Measurements from ENCODE around the gene PRKCE. TPM values are rescaled to one million over a fixed set of nuclear protein-coding genes. Genes with fewer than 3 reads are reported as not detected.

PRKCE gene
- total and polyA plus RNA-seq, 3 donors from 2014 or later: 27.4 to 35.8 (median 33.1) TPM

DNA sequence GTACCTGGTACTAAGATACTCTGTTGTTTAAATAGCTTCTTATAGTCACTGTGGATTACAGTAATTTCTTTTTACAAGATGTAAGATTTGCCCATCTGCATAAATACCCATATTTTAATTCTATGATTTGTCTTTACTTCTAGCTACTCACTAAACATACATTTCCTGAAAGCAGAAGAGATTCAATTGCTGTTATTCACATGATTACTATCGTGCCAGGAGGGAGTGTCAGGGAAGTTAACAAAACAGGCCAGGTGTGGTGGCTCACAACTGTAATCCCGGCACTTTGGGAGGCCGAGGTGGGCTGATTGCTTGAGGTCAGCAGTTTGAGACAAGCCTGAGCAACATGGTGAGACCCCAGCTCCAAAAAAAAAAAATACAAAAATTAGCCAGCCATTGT is 33.8 kb downstream of the PRKCE start:
- H3K27me3 ChIP-seq: no peaks in the 10 kb centered on the region
- no peak for TF ChIP-seq POLR2A (IDR thresholded peaks at IDR 0.05)
- 81 to 90% methylated on average over 3 of the region's 3 CpGs for WGBS, 2 donors
- H3K36me3 ChIP-seq (ENCODE audit: low read depth, missing control alignments): no peaks in the 10 kb centered on the region
- H3K9me3 ChIP-seq: no peaks in the 10 kb centered on the region
- no peak overlapping the region for H3K4me3 ChIP-seq
- intact Hi-C loops (cut with DNase I; ENCODE audit: low total_unique reads): no loop called here
- H3K27ac ChIP-seq: no peak overlapping the region
- H3K4me1 ChIP-seq: peaks cover 3% of the 10 kb centered on the region
- no peak for DNase-seq

DNA sequence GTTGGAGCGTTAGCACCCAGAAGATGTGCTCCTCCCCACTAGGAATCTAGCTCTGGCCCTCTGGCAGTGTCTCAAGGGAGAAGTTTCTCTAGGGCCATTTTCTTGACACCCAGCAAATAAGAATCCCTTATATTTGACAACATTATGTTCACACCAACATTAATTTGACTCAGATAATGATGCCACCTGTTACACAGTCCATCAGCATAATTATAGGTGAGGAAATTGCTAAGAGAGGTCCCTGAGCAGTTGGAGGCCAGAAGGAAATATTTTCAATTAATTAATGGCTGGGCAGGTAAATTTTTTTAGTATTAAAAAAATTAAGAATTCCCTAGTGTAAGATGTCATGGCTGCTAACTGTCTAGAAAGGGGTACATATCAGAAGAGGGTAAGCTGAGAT is 36.5 kb downstream of the PRKCE start:
- no peak for DNase-seq
- WGBS, 2 donors: 91 to 100% methylated on average over 1 of the region's 1 CpG
- Histone ChIP-seq H3K4me1 (peaks cover 16% of the 10 kb centered on the region), H3K27ac (no peak overlapping the region), H3K4me3 (no peak overlapping the region), H3K36me3 (ENCODE audit: low read depth, missing control alignments) (no peaks in the 10 kb centered on the region), H3K9me3 (no peaks in the 10 kb centered on the region), H3K27me3 (no peaks in the 10 kb centered on the region)
- TF ChIP-seq, protein P1, sequence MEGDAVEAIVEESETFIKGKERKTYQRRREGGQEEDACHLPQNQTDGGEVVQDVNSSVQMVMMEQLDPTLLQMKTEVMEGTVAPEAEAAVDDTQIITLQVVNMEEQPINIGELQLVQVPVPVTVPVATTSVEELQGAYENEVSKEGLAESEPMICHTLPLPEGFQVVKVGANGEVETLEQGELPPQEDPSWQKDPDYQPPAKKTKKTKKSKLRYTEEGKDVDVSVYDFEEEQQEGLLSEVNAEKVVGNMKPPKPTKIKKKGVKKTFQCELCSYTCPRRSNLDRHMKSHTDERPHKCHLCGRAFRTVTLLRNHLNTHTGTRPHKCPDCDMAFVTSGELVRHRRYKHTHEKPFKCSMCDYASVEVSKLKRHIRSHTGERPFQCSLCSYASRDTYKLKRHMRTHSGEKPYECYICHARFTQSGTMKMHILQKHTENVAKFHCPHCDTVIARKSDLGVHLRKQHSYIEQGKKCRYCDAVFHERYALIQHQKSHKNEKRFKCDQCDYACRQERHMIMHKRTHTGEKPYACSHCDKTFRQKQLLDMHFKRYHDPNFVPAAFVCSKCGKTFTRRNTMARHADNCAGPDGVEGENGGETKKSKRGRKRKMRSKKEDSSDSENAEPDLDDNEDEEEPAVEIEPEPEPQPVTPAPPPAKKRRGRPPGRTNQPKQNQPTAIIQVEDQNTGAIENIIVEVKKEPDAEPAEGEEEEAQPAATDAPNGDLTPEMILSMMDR (IDR thresholded peaks at IDR 0.05): no peak
- no peak for TF ChIP-seq POLR2A (IDR thresholded peaks at IDR 0.05)
- intact Hi-C loops (cut with DNase I; ENCODE audit: low total_unique reads): no loop called here

DNA sequence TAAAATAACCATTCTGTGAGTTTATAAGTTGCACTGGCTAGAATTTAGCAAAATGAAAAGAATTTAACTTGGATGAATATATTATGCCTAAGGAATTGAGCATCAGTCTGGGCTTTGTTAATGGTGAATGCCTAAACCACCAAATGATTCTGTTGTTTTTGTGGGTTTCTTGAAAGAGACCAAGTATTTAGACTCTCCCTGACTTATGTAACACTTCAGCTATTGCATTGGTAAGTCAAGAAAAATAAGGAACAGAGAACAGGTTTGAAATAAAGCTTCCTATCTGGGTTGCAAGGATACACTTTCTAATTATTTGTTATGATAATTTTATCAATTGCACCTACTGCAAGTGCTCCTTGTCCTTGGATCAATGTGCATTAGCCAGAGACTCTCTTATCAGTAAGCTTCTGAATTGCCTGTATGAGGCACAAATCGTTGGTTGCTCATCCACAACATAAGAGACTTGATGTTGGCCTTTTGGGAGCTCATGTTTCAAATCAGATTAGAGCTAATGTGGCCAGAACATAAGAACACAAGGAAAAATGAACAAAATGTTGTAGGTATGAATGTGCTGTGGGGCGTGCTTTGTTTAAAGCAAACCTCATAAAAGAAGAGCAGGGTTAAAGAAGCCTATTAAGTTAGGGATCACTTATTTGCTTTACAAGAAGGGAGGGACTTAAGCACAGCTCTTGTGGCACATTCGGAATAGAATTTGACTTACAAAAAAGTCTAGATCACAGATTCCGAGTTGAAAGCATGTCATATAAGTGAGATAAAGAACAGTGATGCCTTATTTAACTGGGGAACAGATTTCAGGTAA is 37.2 kb downstream of the PRKCE start:
- WGBS, 2 donors: 54 to 70% methylated on average over 4 of the region's 4 CpGs

DNA sequence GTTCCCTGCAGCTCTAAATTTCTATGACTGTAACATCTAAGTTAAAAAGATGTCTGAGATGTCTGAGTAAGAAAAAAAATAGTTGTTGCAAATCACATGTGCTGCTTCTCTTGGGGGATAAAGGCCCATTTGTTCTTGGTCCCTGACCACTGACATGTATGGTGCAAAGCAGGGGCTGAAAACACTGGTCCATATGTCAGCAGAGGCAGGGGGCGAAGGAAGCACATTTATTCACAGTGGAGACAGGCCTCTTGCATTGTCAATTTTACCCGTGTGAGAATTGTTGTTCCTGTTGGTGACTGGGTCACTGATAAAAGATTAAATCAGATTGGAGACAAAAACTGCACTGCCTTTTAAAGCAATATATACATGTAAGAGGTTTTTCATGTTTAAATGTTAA is 38.8 kb downstream of the PRKCE start:
- no peak for DNase-seq
- Histone ChIP-seq H3K27me3 (no peaks in the 10 kb centered on the region), H3K4me3 (no peak overlapping the region), H3K4me1 (peaks cover 16% of the 10 kb centered on the region), H3K9me3 (no peaks in the 10 kb centered on the region), H3K27ac (no peak overlapping the region), H3K36me3 (ENCODE audit: low read depth, missing control alignments) (no peaks in the 10 kb centered on the region)
- TF ChIP-seq, protein P1 (IDR thresholded peaks at IDR 0.05): no peak
- no peak for TF ChIP-seq POLR2A (IDR thresholded peaks at IDR 0.05)
- WGBS, 2 donors: 71 to 78% methylated on average over 2 of the region's 2 CpGs
- intact Hi-C loops (cut with DNase I; ENCODE audit: low total_unique reads): no loop called here

More for the DNA sequence above, 37.2 kb downstream of the PRKCE start:
- Histone ChIP-seq H3K9me3 (no peaks in the 10 kb centered on the region), H3K36me3 (ENCODE audit: low read depth, missing control alignments) (no peaks in the 10 kb centered on the region), H3K4me3 (no peak overlapping the region), H3K27me3 (no peaks in the 10 kb centered on the region), H3K4me1 (peaks cover 16% of the 10 kb centered on the region), H3K27ac (peak overlapping the region in 1 of 2 donors; percentile 12)
- no peak for DNase-seq
- intact Hi-C loops (cut with DNase I; ENCODE audit: low total_unique reads): no loop called here
- TF ChIP-seq, protein P1 (IDR thresholded peaks at IDR 0.05): no peak
- no peak for TF ChIP-seq POLR2A (IDR thresholded peaks at IDR 0.05)

DNA sequence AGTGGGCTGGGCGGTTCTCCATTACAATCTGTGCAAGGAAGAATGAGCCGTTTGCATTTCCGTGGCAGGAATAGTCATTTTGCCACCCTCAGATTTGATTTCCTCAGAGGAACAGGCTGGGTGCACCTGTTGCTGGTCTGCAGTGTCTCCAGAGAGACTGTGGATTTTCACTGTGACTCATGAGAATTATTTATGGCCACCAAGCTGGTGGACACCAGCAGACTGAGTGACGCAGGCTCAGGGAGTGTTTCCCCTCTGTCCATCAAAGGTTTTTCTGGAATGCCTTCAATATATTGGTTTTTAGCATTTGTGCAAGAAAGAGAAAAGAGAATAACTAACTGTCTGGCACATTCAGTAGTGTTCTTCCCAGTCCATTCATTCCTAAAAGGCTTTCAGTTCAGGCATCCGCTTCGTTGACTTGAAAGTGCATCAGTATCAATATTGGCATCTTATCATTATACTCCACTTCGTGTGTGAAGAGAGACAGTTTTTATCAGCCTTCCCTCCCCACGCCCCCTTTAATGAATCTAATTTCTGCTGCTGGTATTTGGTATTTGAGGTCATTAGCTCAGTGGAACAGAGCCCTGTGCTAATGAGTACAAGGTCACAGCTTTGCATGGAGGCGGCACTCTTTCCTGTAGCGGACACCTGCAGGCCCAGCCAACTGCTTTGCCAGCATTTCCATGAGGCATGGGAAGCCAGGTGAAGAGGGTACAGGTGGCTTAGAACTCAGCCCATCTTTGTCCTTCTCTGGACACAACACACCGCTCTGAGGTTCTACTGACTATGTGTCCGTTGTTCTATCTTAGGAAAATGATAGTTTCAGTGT is 39.9 kb downstream of the PRKCE start:
- 59 to 72% methylated on average over 12 of the region's 12 CpGs for WGBS, 2 donors

More for the DNA sequence above, 39.9 kb downstream of the PRKCE start:
- Histone ChIP-seq H3K4me1 (peaks cover 16% of the 10 kb centered on the region), H3K36me3 (ENCODE audit: low read depth, missing control alignments) (no peaks in the 10 kb centered on the region), H3K27me3 (no peaks in the 10 kb centered on the region), H3K9me3 (no peaks in the 10 kb centered on the region), H3K27ac (no peak overlapping the region), H3K4me3 (no peak overlapping the region)
- DNase-seq: no peak
- TF ChIP-seq POLR2A (IDR thresholded peaks at IDR 0.05): no peak
- TF ChIP-seq, protein P1 (IDR thresholded peaks at IDR 0.05): no peak
- intact Hi-C loops (cut with DNase I; ENCODE audit: low total_unique reads): no loop called here
